ENCODE data around the gene TNC.

TNC gene

DNA sequence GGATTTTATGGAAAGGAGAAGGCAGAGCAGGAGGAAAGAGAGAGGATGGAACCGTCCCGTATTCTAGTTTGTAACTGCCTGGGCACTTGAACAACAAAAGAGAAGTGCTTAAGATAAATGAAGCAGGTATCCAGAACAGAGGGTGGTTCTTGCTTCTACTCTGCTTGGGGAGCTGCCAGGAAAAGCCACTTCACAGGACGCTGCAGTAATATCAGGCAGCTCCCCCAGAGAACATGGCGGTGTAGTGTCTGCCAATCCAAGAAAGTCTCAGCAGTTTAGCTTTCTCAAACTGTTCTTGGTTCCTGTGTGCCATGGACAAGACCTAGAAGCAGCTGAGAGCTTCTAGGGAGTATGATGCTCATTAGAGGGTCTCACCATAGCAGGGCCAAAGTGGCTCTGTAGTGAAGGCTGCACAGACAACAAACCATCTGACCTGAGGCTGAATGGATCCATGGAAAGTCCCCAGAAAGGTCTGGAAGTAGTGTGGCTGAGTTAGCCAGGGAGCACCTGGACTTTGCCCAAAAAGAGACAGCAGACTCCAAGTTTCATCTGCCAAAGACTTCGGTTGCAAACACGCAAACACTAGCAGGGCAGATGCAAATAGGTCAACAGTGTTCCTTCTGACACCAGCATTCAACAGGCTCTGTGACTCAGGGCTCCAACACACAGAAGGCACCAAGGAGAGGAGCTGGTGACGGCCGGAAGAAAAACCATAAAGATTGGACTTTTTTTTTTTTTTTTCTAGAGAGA lies 115.4 kb downstream of the TNC start:
- no peak for DNase-seq (ENCODE audit: low read depth)
- TF ChIP-seq, protein P1, sequence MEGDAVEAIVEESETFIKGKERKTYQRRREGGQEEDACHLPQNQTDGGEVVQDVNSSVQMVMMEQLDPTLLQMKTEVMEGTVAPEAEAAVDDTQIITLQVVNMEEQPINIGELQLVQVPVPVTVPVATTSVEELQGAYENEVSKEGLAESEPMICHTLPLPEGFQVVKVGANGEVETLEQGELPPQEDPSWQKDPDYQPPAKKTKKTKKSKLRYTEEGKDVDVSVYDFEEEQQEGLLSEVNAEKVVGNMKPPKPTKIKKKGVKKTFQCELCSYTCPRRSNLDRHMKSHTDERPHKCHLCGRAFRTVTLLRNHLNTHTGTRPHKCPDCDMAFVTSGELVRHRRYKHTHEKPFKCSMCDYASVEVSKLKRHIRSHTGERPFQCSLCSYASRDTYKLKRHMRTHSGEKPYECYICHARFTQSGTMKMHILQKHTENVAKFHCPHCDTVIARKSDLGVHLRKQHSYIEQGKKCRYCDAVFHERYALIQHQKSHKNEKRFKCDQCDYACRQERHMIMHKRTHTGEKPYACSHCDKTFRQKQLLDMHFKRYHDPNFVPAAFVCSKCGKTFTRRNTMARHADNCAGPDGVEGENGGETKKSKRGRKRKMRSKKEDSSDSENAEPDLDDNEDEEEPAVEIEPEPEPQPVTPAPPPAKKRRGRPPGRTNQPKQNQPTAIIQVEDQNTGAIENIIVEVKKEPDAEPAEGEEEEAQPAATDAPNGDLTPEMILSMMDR (conservative IDR thresholded peaks at IDR 0.05; ENCODE audit: low read depth, low read length), result no peak
- no peak overlapping the region for H3K4me3 ChIP-seq (ENCODE audit: low read depth, low read length)

DNA sequence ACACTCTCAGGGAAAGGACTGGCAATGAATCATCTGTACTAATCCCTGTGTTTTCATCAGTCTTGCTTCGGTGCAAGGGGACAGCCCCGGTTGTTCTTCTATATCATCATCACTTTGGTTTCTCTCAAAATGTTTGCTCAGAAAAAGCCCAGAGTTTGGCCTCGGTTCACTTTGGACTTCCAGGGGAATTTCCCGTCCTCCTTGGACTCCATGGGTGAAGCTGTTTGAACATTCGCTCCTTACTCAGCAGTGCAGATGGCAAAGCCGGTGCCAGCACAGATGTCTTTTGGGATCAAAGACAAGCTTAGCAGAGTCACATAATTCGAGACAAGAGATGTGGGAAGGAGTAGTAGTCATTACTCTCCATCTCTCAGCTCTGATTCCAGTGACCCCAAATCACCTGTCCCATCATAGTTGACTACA lies 117.7 kb downstream of the TNC start:
- no peak for DNase-seq (ENCODE audit: low read depth)
- no peak overlapping the region for H3K4me3 ChIP-seq (ENCODE audit: low read depth, low read length)
- TF ChIP-seq, protein P1 (conservative IDR thresholded peaks at IDR 0.05; ENCODE audit: low read depth, low read length), result no peak

DNA sequence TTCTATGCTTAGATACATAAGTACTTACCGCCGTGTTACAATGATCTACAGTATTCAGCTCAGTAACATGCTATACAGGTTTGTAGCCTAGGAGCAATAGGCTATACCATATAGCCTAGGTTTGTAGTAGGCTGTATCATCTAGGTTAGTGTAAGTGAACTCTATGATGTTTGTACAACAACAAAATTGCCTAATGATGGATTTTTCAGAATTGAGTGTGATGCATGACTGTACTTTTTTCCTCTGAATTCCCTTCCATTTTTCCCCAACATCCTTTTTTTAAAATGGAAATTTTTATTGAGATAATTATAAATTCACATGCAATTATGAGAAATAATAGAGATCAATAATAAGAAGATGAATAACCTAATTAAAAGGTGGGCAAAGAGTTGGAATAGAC lies 119.6 kb downstream of the TNC start:
- H3K4me3 ChIP-seq (ENCODE audit: low read depth, low read length), result no peak overlapping the region
- DNase-seq (ENCODE audit: low read depth), result no peak
- TF ChIP-seq, protein P1 (conservative IDR thresholded peaks at IDR 0.05; ENCODE audit: low read depth, low read length), result no peak

DNA sequence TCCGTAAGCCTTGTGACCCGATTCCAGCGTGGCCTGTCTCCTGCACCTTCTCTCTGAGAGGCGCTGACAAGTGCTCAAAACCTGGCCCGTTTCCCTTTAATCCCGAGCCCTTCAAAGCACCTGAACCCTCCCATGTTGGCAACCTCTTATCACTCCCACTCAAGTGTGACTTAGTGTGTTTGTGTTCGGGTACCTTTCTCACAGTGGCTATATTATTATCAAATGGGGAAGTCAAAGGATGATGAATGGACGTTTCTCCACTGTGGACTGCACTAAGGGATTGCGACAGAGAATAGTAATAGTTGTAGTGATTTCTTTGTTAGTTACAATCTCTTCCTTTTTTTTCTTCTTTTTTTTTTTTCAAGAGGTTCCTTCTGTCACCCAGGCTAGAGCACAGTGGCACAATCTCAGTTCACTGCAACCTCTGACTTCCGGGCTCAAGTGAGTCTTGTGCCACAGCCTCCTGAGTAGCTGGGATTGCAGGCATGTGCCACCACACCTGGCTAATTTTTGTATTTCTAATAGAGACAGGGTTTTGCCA lies 122.2 kb downstream of the TNC start:
- H3K4me3 ChIP-seq (ENCODE audit: low read depth, low read length), result no peak overlapping the region
- no peak for DNase-seq (ENCODE audit: low read depth)
- TF ChIP-seq, protein P1 (conservative IDR thresholded peaks at IDR 0.05; ENCODE audit: low read depth, low read length), result no peak

DNA sequence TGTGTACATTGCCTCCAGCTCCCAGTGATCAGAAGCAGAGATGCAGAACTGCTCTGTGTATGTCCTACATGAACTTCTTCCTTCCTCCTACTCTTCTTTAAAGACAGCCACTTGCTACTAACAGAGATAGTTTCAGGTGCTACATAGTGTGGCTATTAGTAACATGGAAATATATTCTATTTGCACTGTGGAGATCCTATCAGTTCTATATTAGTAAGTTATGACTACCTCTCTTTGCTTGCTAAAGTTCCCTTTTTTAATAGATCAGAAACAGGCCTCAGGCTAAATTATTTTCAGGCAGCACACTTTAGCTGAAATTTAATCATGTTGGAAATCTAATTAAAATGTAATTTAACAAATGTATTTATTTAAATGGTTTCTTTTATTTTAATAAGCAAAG lies 123.2 kb downstream of the TNC start:
- no peak overlapping the region for H3K4me3 ChIP-seq (ENCODE audit: low read depth, low read length)
- no peak for DNase-seq (ENCODE audit: low read depth)
- TF ChIP-seq, protein P1 (conservative IDR thresholded peaks at IDR 0.05; ENCODE audit: low read depth, low read length), result no peak

DNA sequence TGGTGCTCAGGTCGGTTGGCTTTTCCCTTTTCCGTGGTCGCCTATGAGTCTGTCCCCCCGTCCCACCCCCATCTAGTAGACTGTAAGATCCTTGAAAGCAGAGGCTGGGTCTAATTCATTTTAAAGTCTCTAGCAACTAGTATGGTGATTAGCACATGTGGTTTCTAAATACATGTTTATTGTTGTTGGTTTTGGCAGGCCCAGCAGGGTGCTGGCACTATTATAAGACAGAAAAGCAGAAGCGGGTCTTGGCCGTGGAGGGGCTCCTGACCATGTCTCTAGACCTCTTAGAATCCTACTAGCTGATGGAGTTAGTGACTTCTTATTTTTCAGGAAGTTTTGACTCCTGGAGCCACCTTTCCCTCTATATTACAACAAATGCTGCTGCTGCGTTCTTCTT lies 126.1 kb downstream of the TNC start:
- no peak overlapping the region for H3K4me3 ChIP-seq (ENCODE audit: low read depth, low read length)
- no peak for DNase-seq (ENCODE audit: low read depth)
- TF ChIP-seq, protein P1 (conservative IDR thresholded peaks at IDR 0.05; ENCODE audit: low read depth, low read length), result no peak

DNA sequence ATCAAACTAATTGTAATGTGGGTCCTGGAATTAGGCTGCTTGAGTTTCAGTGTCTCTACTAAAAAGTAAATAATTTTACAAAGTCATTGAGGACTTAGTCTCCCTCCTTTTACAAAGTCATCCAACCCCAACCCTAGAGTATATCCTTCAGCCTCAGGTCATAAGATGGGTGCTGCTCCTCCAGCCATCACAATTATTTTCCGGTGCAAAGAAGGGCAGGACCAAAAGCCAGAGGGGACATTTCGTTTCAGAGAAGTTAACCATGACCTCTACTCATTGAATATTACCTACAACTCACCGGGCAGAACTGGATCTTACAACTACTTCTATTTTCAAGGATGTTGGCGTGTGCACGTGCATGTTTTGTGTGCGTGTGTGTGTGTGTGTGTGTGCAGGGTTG lies 127.1 kb downstream of the TNC start:
- DNase-seq (ENCODE audit: low read depth), result no peak
- TF ChIP-seq, protein P1 (conservative IDR thresholded peaks at IDR 0.05; ENCODE audit: low read depth, low read length), result no peak
- no peak overlapping the region for H3K4me3 ChIP-seq (ENCODE audit: low read depth, low read length)

All from choroid plexus epithelial cell (primary cell).